H9 (cell line): ENCODE measurements around the gene PRAMEF1. TPM values are rescaled to one million over a fixed set of nuclear protein-coding genes. Genes with fewer than 3 reads are reported as not detected.

Experiments used
- DNase-seq: peaks from one replicate; pipeline ENCODE4 v3.0.0-alpha.2; 2017
- H2AFZ ChIP-seq: one replicate; pipeline ENCODE4 v1.6.1; 2013; ENCODE audit warnings: mild to moderate bottlenecking, low read length, control low read depth, moderate library complexity
- H2AK5ac ChIP-seq: 2 replicates; pipeline ENCODE4 v1.6.1; 2013; ENCODE audit warnings: low read length, control low read depth, mixed read lengths; ENCODE audit not compliant: insufficient read length
- H2BK120ac ChIP-seq: one replicate; pipeline ENCODE4 v1.6.1; 2013; ENCODE audit warnings: low read depth, mild to moderate bottlenecking, low read length, control low read depth, inconsistent platforms; ENCODE audit not compliant: poor library complexity, severe bottlenecking
- H2BK12ac ChIP-seq: 2 replicates; pipeline ENCODE4 v1.6.1; 2013; ENCODE audit warnings: low read length, control low read depth, mixed read lengths, low read depth; ENCODE audit not compliant: insufficient read length
- H2BK15ac ChIP-seq: 2 replicates; pipeline ENCODE4 v1.6.1; 2013; ENCODE audit warnings: low read depth, low read length, control low read depth
- H2BK20ac ChIP-seq: one replicate; pipeline ENCODE4 v1.6.1; 2013; ENCODE audit warnings: low read depth, mild to moderate bottlenecking, low read length, control low read depth, inconsistent platforms; ENCODE audit not compliant: poor library complexity, severe bottlenecking
- H2BK5ac ChIP-seq: 2 replicates; pipeline ENCODE4 v1.6.1; 2013; ENCODE audit warnings: low read length, control low read depth, mixed read lengths; ENCODE audit not compliant: insufficient read length
- H3K14ac ChIP-seq: 2 replicates; pipeline ENCODE4 v1.6.1; 2013; ENCODE audit warnings: low read length, control low read depth; ENCODE audit not compliant: insufficient read depth
- H3K18ac ChIP-seq: 2 replicates; pipeline ENCODE4 v1.6.1; 2013; ENCODE audit warnings: low read depth, mild to moderate bottlenecking, mixed read lengths, low read length, control low read depth; ENCODE audit not compliant: insufficient read length
- H3K23ac ChIP-seq: 2 replicates; pipeline ENCODE4 v1.6.1; 2013; ENCODE audit warnings: low read length, control low read depth, mixed read lengths, low read depth; ENCODE audit not compliant: insufficient read length
- H3K23me2 ChIP-seq: 2 replicates; pipeline ENCODE4 v1.6.1; 2013; ENCODE audit warnings: low read depth, mild to moderate bottlenecking, mixed read lengths, low read length, control low read depth; ENCODE audit not compliant: insufficient read length, poor library complexity, severe bottlenecking
- H3K27ac ChIP-seq: 2 replicates; pipeline ENCODE4 v1.5.1; 2013; ENCODE audit warnings: low read length, control low read depth, mixed read lengths, low read depth; ENCODE audit not compliant: insufficient read length
- H3K27me3 ChIP-seq: 2 replicates; pipeline ENCODE4 v1.6.1; 2013; ENCODE audit warnings: low read length, control low read depth, inconsistent platforms; ENCODE audit not compliant: insufficient read depth
- H3K4ac ChIP-seq: 2 replicates; pipeline ENCODE4 v1.6.1; 2013; ENCODE audit warnings: low read depth, mild to moderate bottlenecking, control low read depth, inconsistent platforms, low read length, moderate library complexity
- H3K4me1 ChIP-seq: 2 replicates; pipeline ENCODE4 v1.6.1; 2013; ENCODE audit warnings: low read length, control low read depth, inconsistent platforms; ENCODE audit not compliant: insufficient read depth
- H3K4me2 ChIP-seq: 2 replicates; pipeline ENCODE4 v1.6.1; 2013; ENCODE audit warnings: low read length, control low read depth, mixed read lengths; ENCODE audit not compliant: insufficient read length, insufficient read depth
- H3K56ac ChIP-seq: 2 replicates; pipeline ENCODE4 v1.6.1; 2013; ENCODE audit warnings: low read depth, mild to moderate bottlenecking, mixed read lengths, low read length, control low read depth; ENCODE audit not compliant: insufficient read length
- H3K79me1 ChIP-seq: 2 replicates; pipeline ENCODE4 v1.6.1; 2013; ENCODE audit warnings: low read depth, mild to moderate bottlenecking, moderate library complexity, low read length, control low read depth, inconsistent platforms; ENCODE audit not compliant: insufficient read depth, poor library complexity, severe bottlenecking
- H3K79me2 ChIP-seq: 2 replicates; pipeline ENCODE4 v1.6.1; 2013; ENCODE audit warnings: low read length, control low read depth, inconsistent platforms; ENCODE audit not compliant: insufficient read depth
- H3K9ac ChIP-seq: 2 replicates; pipeline ENCODE4 v1.6.1; 2013; ENCODE audit warnings: low read length, control low read depth, mixed read lengths; ENCODE audit not compliant: insufficient read length; ENCODE audit errors: extremely low read depth
- H3K9me3 ChIP-seq: one replicate; pipeline ENCODE4 v1.6.1; 2013; ENCODE audit warnings: low read depth, low read length, inconsistent platforms; ENCODE audit not compliant: control insufficient read depth
- H3T11ph ChIP-seq: one replicate; pipeline ENCODE4 v1.6.1; 2013; ENCODE audit warnings: mild to moderate bottlenecking, low read length, control low read depth, inconsistent platforms
- H4K20me1 ChIP-seq: one replicate; pipeline ENCODE4 v1.6.1; 2013; ENCODE audit not compliant: control insufficient read depth, insufficient read length, insufficient read depth
- H4K5ac ChIP-seq: 2 replicates; pipeline ENCODE4 v1.6.1; 2013; ENCODE audit warnings: low read depth, mild to moderate bottlenecking, mixed read lengths, low read length, control low read depth; ENCODE audit not compliant: insufficient read length
- H4K8ac ChIP-seq: replicated peaks from 2 replicates; pipeline ENCODE4 v1.6.1; 2013; ENCODE audit warnings: low read length, control low read depth, mixed read lengths, low read depth; ENCODE audit not compliant: insufficient read length
- H4K91ac ChIP-seq: 2 replicates; pipeline ENCODE4 v1.6.1; 2013; ENCODE audit warnings: low read depth, mild to moderate bottlenecking, moderate library complexity, mixed read lengths, low read length, control low read depth; ENCODE audit not compliant: insufficient read length
- H3K27ac Mint-ChIP-seq, 3 experiments: 2 replicates in 2 of 3; 3 replicates in 1 of 3; pipeline ENCODE4 v1.8.0; 2020 to 2021; ENCODE audit warnings: mixed read lengths in 3 of 3, mild to moderate bottlenecking in 1 of 3, moderate library complexity in 1 of 3
- H3K27me3 Mint-ChIP-seq: 2 replicates; pipeline ENCODE4 v1.8.0; 2021; ENCODE audit warnings: low read depth, mild to moderate bottlenecking, moderate library complexity, mixed read lengths
- H3K36me3 Mint-ChIP-seq, 3 experiments: 2 replicates in 2 of 3; 3 replicates in 1 of 3; pipeline ENCODE4 v1.8.0; 2020 to 2021; ENCODE audit warnings: low read depth in 3 of 3, mixed read lengths in 3 of 3; ENCODE audit not compliant: insufficient read depth in 1 of 3
- H3K4me1 Mint-ChIP-seq, 2 experiments: 2 replicates each; pipeline ENCODE4 v1.8.0; 2020; ENCODE audit warnings: mixed read lengths in 2 of 2
- H3K4me3 Mint-ChIP-seq, 2 experiments: 2 replicates in 1 of 2; 3 replicates in 1 of 2; pipeline ENCODE4 v1.8.0; 2020 to 2021; ENCODE audit warnings: mild to moderate bottlenecking in 2 of 2, mixed read lengths in 2 of 2, moderate library complexity in 1 of 2
- H3K9me3 Mint-ChIP-seq, 2 experiments: 2 replicates in 1 of 2; 3 replicates in 1 of 2; pipeline ENCODE4 v1.8.0; 2020; ENCODE audit warnings: mild to moderate bottlenecking in 2 of 2, mixed read lengths in 2 of 2, moderate library complexity in 1 of 2
- WGBS: extraction: QIAGEN DNeasy Blood & Tissue Kit; methylation state at CpG from one replicate; pipeline ENCODE4 v1.1.7; 2013; ENCODE audit warnings: missing lambda C conversion rate, low lambda C conversion rate, mixed read lengths; ENCODE audit not compliant: insufficient read length; ENCODE audit errors: extremely low coverage; 5-methylcytosine and 5-hydroxymethylcytosine counted together
- total RNA-seq: library from RNA; stranded (reverse); gene quantifications from 2 replicates; pipeline ENCODE4 v1.2.1, GENCODE V29; 2021
- TF ChIP-seq, protein P1 (sequence below): fragments of 200-600 bp; sonication (generic); conservative IDR thresholded peaks from 3 replicates; pipeline ENCODE4 v1.8.0; 2021; ENCODE audit warnings: antibody characterized with exemption, mild to moderate bottlenecking

Gene PRAMEF1
- total RNA-seq, 1 experiment from 2014 or later = not detected

DNA sequence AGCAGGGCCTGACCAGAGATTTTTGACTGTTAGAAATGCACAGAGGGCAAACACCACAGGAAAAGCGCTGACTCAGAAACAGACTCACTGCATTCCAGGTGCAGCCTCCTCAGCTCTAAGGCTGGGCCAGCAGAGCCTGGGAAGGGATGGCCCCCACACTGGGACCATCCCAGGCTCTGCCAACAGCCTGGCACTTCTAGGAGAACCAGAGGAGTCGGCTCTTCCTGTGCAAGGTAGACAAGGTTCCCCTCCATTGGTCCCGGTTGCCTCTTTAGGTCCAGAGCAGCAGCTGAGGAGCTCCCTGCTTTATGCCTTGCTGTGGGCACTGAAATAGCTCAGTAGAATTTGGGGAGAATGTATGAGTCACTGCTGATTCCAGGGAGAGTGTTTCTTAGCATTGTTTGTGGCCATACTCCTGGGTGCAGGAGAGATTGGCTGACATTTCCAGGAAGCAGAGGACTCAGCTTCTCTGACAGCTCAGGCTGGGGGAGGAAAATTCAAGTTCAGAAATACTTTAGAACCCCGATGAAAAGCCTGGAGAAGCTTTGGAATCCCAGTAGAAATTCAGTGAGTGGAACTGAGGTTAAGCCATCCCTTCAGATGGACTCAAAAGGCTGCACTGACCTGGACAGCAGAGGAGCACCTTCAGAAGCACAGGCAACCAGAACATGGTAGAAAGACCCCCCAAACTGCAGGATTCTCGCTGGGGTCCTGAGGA is 19.7 kb downstream of the PRAMEF1 start:
- H3K4me1 ChIP-seq = no peaks in the 10 kb centered on the region
- peaks cover 54% of the 10 kb centered on the region for H3K9me3 ChIP-seq
- no peak overlapping the region for H4K5ac ChIP-seq
- H2BK12ac ChIP-seq = no peak overlapping the region
- no CpG with 5 or more reads among the region's 5 CpGs for WGBS
- H3K4me2 ChIP-seq = no peak overlapping the region
- no peaks in the 10 kb centered on the region for H3K23me2 ChIP-seq
- no peak overlapping the region for H2BK15ac ChIP-seq
- no peak overlapping the region for H3K14ac ChIP-seq
- no peak overlapping the region for H2AK5ac ChIP-seq
- no peak for DNase-seq
- no peaks in the 10 kb centered on the region for H3K79me1 ChIP-seq
- H3K9ac ChIP-seq = no peak overlapping the region
- H4K91ac ChIP-seq = no peak overlapping the region
- Mint-ChIP-seq H3K27me3 (peaks cover 1% of the 10 kb centered on the region; the same call in 1 of the 2 replicates), H3K27ac (no peak overlapping the region), H3K9me3 (peaks cover 83 to 89% of the 10 kb centered on the region in 2 experiments), H3K4me3 (no peak overlapping the region), H3K4me1 (no peaks in the 10 kb centered on the region), H3K36me3 (peaks cover 0 to 33% (median 2%) of the 10 kb centered on the region in 3 experiments; a peak in 5 of 7 replicates)
- H4K20me1 ChIP-seq = no peaks in the 10 kb centered on the region
- TF ChIP-seq, protein P1, sequence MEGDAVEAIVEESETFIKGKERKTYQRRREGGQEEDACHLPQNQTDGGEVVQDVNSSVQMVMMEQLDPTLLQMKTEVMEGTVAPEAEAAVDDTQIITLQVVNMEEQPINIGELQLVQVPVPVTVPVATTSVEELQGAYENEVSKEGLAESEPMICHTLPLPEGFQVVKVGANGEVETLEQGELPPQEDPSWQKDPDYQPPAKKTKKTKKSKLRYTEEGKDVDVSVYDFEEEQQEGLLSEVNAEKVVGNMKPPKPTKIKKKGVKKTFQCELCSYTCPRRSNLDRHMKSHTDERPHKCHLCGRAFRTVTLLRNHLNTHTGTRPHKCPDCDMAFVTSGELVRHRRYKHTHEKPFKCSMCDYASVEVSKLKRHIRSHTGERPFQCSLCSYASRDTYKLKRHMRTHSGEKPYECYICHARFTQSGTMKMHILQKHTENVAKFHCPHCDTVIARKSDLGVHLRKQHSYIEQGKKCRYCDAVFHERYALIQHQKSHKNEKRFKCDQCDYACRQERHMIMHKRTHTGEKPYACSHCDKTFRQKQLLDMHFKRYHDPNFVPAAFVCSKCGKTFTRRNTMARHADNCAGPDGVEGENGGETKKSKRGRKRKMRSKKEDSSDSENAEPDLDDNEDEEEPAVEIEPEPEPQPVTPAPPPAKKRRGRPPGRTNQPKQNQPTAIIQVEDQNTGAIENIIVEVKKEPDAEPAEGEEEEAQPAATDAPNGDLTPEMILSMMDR = no peak
- no peak overlapping the region for H2AFZ ChIP-seq
- no peak overlapping the region for H4K8ac ChIP-seq
- no peaks in the 10 kb centered on the region for H3K79me2 ChIP-seq
- no peaks in the 10 kb centered on the region for H3K27me3 ChIP-seq
- no peak overlapping the region for H3K56ac ChIP-seq
- H2BK120ac ChIP-seq = no peak overlapping the region
- H2BK20ac ChIP-seq = no peak overlapping the region
- H3K4ac ChIP-seq = no peak overlapping the region
- no peak overlapping the region for H3K23ac ChIP-seq
- H3K18ac ChIP-seq = no peak overlapping the region
- no peak overlapping the region for H2BK5ac ChIP-seq
- no peak overlapping the region for H3T11ph ChIP-seq
- no peak overlapping the region for H3K27ac ChIP-seq
